ENCODE measurements around the gene ZC3H14.

ZC3H14 gene

GRCh38 chr14:88588081-88588480, 25.2 kb downstream of the ZC3H14 start:
- no peak overlapping the region for H3K4me3 ChIP-seq (replicated peaks; ENCODE audit: low read depth, low read length)
- no peak for DNase-seq (ENCODE audit: extremely low read depth, low read depth)
- TF ChIP-seq CTCF (IDR thresholded peaks at IDR 0.05; ENCODE audit: low read depth, low read length, missing control alignments), result no peak

- no peak for TF ChIP-seq CTCF (IDR thresholded peaks at IDR 0.05; ENCODE audit: low read depth, low read length, missing control alignments)
Observed at GRCh38 chr14:88590173-88590572, 27.3 kb downstream of the ZC3H14 start.

GRCh38 chr14:88592031-88592430, 29.2 kb downstream of the ZC3H14 start:
- no peak overlapping the region for H3K4me3 ChIP-seq (replicated peaks; ENCODE audit: low read depth, low read length)

More at GRCh38 chr14:88590173-88590572, 27.3 kb downstream of the ZC3H14 start:
- no peak overlapping the region for H3K4me3 ChIP-seq (replicated peaks; ENCODE audit: low read depth, low read length)
- DNase-seq (ENCODE audit: extremely low read depth, low read depth), result no peak

GRCh38 chr14:88597038-88597437, 34.2 kb downstream of the ZC3H14 start:
- DNase-seq (ENCODE audit: extremely low read depth, low read depth), result no peak
- no peak for TF ChIP-seq CTCF (IDR thresholded peaks at IDR 0.05; ENCODE audit: low read depth, low read length, missing control alignments)
- H3K4me3 ChIP-seq (replicated peaks; ENCODE audit: low read depth, low read length), result no peak overlapping the region

More at GRCh38 chr14:88592031-88592430, 29.2 kb downstream of the ZC3H14 start:
- no peak for TF ChIP-seq CTCF (IDR thresholded peaks at IDR 0.05; ENCODE audit: low read depth, low read length, missing control alignments)
- DNase-seq (ENCODE audit: extremely low read depth, low read depth), result peak; percentile 24

- H3K4me3 ChIP-seq (replicated peaks; ENCODE audit: low read depth, low read length), result no peak overlapping the region
- DNase-seq (ENCODE audit: extremely low read depth, low read depth), result no peak
- no peak for TF ChIP-seq CTCF (IDR thresholded peaks at IDR 0.05; ENCODE audit: low read depth, low read length, missing control alignments)
Observed at GRCh38 chr14:88597601-88598000, 34.8 kb downstream of the ZC3H14 start.

GRCh38 chr14:88598097-88598675, 35.3 kb downstream of the ZC3H14 start:
- no peak for DNase-seq (ENCODE audit: extremely low read depth, low read depth)

More at GRCh38 chr14:88598097-88598675, 35.3 kb downstream of the ZC3H14 start:
- no peak for TF ChIP-seq CTCF (IDR thresholded peaks at IDR 0.05; ENCODE audit: low read depth, low read length, missing control alignments)
- H3K4me3 ChIP-seq (replicated peaks; ENCODE audit: low read depth, low read length), result no peak overlapping the region
